ENCODE measurements around the gene RIBC1. TPM values are rescaled to one million over a fixed set of nuclear protein-coding genes. Genes with fewer than 3 reads are reported as not detected.
"Not testable (repeated sequence)": the region's sequence is repeated elsewhere in the genome, so short reads cannot be mapped to it uniquely, and the experiment has no call there.

RIBC1 gene
- total RNA-seq, 1 experiment from 2014 or later, result 0.89 TPM

- no peak overlapping the region for H3K4me2 ChIP-seq (ENCODE audit: low read depth, low read length, poor library complexity, severe bottlenecking)
- no peak overlapping the region for H2AFZ ChIP-seq (ENCODE audit: low read length)
- H3K27ac ChIP-seq (ENCODE audit: low read length), result no peak overlapping the region
- H3K4me1 ChIP-seq (ENCODE audit: low read length), result no peaks in the 10 kb centered on the region
- H4K20me1 ChIP-seq (ENCODE audit: insufficient read depth, low read depth, low read length), result no peaks in the 10 kb centered on the region
- H3K4me3 ChIP-seq (ENCODE audit: low read length), result no peak overlapping the region
- no peaks in the 10 kb centered on the region for H3K36me3 ChIP-seq (ENCODE audit: insufficient read depth, low read length)
- no peaks in the 10 kb centered on the region for H3K9me2 ChIP-seq (replicated peaks; ENCODE audit: insufficient read depth, low read length)
- H3K9ac ChIP-seq (ENCODE audit: low read length), result no peak overlapping the region
- H3K27me3 ChIP-seq (ENCODE audit: low read length), result no peaks in the 10 kb centered on the region
- H3K9me3 ChIP-seq (ENCODE audit: low read length), result no peaks in the 10 kb centered on the region
- DNase-seq, result no peak
- H3K79me2 ChIP-seq (ENCODE audit: low read length), result no peaks in the 10 kb centered on the region
These were observed 30.1 kb downstream of the RIBC1 start for GRCh38 chrX:53452812-53453211.

- Histone ChIP-seq H3K4me2 (ENCODE audit: low read depth, low read length, poor library complexity, severe bottlenecking) (no peak overlapping the region), H3K79me2 (ENCODE audit: low read length) (no peaks in the 10 kb centered on the region), H2AFZ (ENCODE audit: low read length) (no peak overlapping the region), H3K9me3 (ENCODE audit: low read length) (no peaks in the 10 kb centered on the region), H3K9me2 (replicated peaks; ENCODE audit: insufficient read depth, low read length) (no peaks in the 10 kb centered on the region), H3K36me3 (ENCODE audit: insufficient read depth, low read length) (no peaks in the 10 kb centered on the region), H4K20me1 (ENCODE audit: insufficient read depth, low read depth, low read length) (no peaks in the 10 kb centered on the region), H3K27me3 (ENCODE audit: low read length) (no peaks in the 10 kb centered on the region), H3K4me3 (ENCODE audit: low read length) (no peak overlapping the region), H3K4me1 (ENCODE audit: low read length) (no peaks in the 10 kb centered on the region), H3K9ac (ENCODE audit: low read length) (no peak overlapping the region), H3K27ac (ENCODE audit: low read length) (no peak overlapping the region)
- DNase-seq, result no peak
These were observed 33.6 kb downstream of the RIBC1 start for GRCh38 chrX:53456254-53456653.

GRCh38 chrX:53458082-53458481 lies 35.4 kb downstream of the RIBC1 start:
- Histone ChIP-seq H3K79me2 (ENCODE audit: low read length) (no peaks in the 10 kb centered on the region), H2AFZ (ENCODE audit: low read length) (no peak overlapping the region), H3K27me3 (ENCODE audit: low read length) (no peaks in the 10 kb centered on the region), H3K9me3 (ENCODE audit: low read length) (no peaks in the 10 kb centered on the region), H4K20me1 (ENCODE audit: insufficient read depth, low read depth, low read length) (no peaks in the 10 kb centered on the region), H3K4me2 (ENCODE audit: low read depth, low read length, poor library complexity, severe bottlenecking) (no peak overlapping the region), H3K9ac (ENCODE audit: low read length) (no peak overlapping the region), H3K27ac (ENCODE audit: low read length) (no peak overlapping the region), H3K9me2 (replicated peaks; ENCODE audit: insufficient read depth, low read length) (no peaks in the 10 kb centered on the region), H3K4me3 (ENCODE audit: low read length) (no peak overlapping the region), H3K4me1 (ENCODE audit: low read length) (no peaks in the 10 kb centered on the region), H3K36me3 (ENCODE audit: insufficient read depth, low read length) (no peaks in the 10 kb centered on the region)
- no peak for DNase-seq

- H3K27ac ChIP-seq (ENCODE audit: low read length); H3K4me1 ChIP-seq (ENCODE audit: low read length); H3K4me2 ChIP-seq (ENCODE audit: low read depth, low read length, poor library complexity, severe bottlenecking); H3K4me3 ChIP-seq (ENCODE audit: low read length); H4K20me1 ChIP-seq (ENCODE audit: insufficient read depth, low read depth, low read length); H3K79me2 ChIP-seq (ENCODE audit: low read length); H3K36me3 ChIP-seq (ENCODE audit: insufficient read depth, low read length); H3K27me3 ChIP-seq (ENCODE audit: low read length); H2AFZ ChIP-seq (ENCODE audit: low read length); DNase-seq; H3K9me2 ChIP-seq (replicated peaks; ENCODE audit: insufficient read depth, low read length); H3K9ac ChIP-seq (ENCODE audit: low read length); H3K9me3 ChIP-seq (ENCODE audit: low read length): not testable (repeated sequence)
These were observed 46.0 kb downstream of the RIBC1 start for GRCh38 chrX:53468659-53469058.

- no peaks in the 10 kb centered on the region for H3K9me2 ChIP-seq (replicated peaks; ENCODE audit: insufficient read depth, low read length)
- DNase-seq, result no peak
- H3K9ac ChIP-seq (ENCODE audit: low read length), result no peak overlapping the region
- no peaks in the 10 kb centered on the region for H3K36me3 ChIP-seq (ENCODE audit: insufficient read depth, low read length)
- no peaks in the 10 kb centered on the region for H3K9me3 ChIP-seq (ENCODE audit: low read length)
- H3K4me2 ChIP-seq (ENCODE audit: low read depth, low read length, poor library complexity, severe bottlenecking), result no peak overlapping the region
- H4K20me1 ChIP-seq (ENCODE audit: insufficient read depth, low read depth, low read length), result no peaks in the 10 kb centered on the region
- no peaks in the 10 kb centered on the region for H3K79me2 ChIP-seq (ENCODE audit: low read length)
- H3K4me3 ChIP-seq (ENCODE audit: low read length), result no peak overlapping the region
- H3K4me1 ChIP-seq (ENCODE audit: low read length), result peaks cover 4% of the 10 kb centered on the region
- H2AFZ ChIP-seq (ENCODE audit: low read length), result no peak overlapping the region
- no peak overlapping the region for H3K27ac ChIP-seq (ENCODE audit: low read length)
- no peaks in the 10 kb centered on the region for H3K27me3 ChIP-seq (ENCODE audit: low read length)
These were observed 48.7 kb downstream of the RIBC1 start for GRCh38 chrX:53471346-53471745.

- DNase-seq, result peak; percentile 69
- Histone ChIP-seq H3K79me2 (ENCODE audit: low read length) (no peaks in the 10 kb centered on the region), H3K36me3 (ENCODE audit: insufficient read depth, low read length) (no peaks in the 10 kb centered on the region), H4K20me1 (ENCODE audit: insufficient read depth, low read depth, low read length) (no peaks in the 10 kb centered on the region), H3K4me2 (ENCODE audit: low read depth, low read length, poor library complexity, severe bottlenecking) (no peak overlapping the region), H3K27ac (ENCODE audit: low read length) (no peak overlapping the region), H3K4me3 (ENCODE audit: low read length) (no peak overlapping the region), H3K27me3 (ENCODE audit: low read length) (no peaks in the 10 kb centered on the region), H3K9me3 (ENCODE audit: low read length) (no peaks in the 10 kb centered on the region), H2AFZ (ENCODE audit: low read length) (no peak overlapping the region), H3K4me1 (ENCODE audit: low read length) (peaks cover 4% of the 10 kb centered on the region), H3K9me2 (replicated peaks; ENCODE audit: insufficient read depth, low read length) (no peaks in the 10 kb centered on the region), H3K9ac (ENCODE audit: low read length) (no peak overlapping the region)
These were observed 52.0 kb downstream of the RIBC1 start for GRCh38 chrX:53474707-53475106.

GRCh38 chrX:53476371-53476770 lies 53.7 kb downstream of the RIBC1 start:
- H3K9me3 ChIP-seq (ENCODE audit: low read length), result no peaks in the 10 kb centered on the region
- no peaks in the 10 kb centered on the region for H3K79me2 ChIP-seq (ENCODE audit: low read length)
- no peaks in the 10 kb centered on the region for H3K36me3 ChIP-seq (ENCODE audit: insufficient read depth, low read length)
- no peak overlapping the region for H3K4me3 ChIP-seq (ENCODE audit: low read length)
- H3K4me1 ChIP-seq (ENCODE audit: low read length), result peaks cover 4% of the 10 kb centered on the region
- no peak overlapping the region for H3K9ac ChIP-seq (ENCODE audit: low read length)
- H4K20me1 ChIP-seq (ENCODE audit: insufficient read depth, low read depth, low read length), result no peaks in the 10 kb centered on the region
- H3K27me3 ChIP-seq (ENCODE audit: low read length), result no peaks in the 10 kb centered on the region
- no peak overlapping the region for H2AFZ ChIP-seq (ENCODE audit: low read length)
- no peak overlapping the region for H3K4me2 ChIP-seq (ENCODE audit: low read depth, low read length, poor library complexity, severe bottlenecking)
- H3K27ac ChIP-seq (ENCODE audit: low read length), result no peak overlapping the region
- no peaks in the 10 kb centered on the region for H3K9me2 ChIP-seq (replicated peaks; ENCODE audit: insufficient read depth, low read length)
- no peak for DNase-seq

- DNase-seq, result peak; percentile 62
- Histone ChIP-seq H3K79me2 (ENCODE audit: low read length) (no peaks in the 10 kb centered on the region), H3K9me2 (replicated peaks; ENCODE audit: insufficient read depth, low read length) (no peaks in the 10 kb centered on the region), H3K9me3 (ENCODE audit: low read length) (no peaks in the 10 kb centered on the region), H3K9ac (ENCODE audit: low read length) (no peak overlapping the region), H3K4me1 (ENCODE audit: low read length) (peaks cover 4% of the 10 kb centered on the region), H3K36me3 (ENCODE audit: insufficient read depth, low read length) (no peaks in the 10 kb centered on the region), H3K4me3 (ENCODE audit: low read length) (no peak overlapping the region), H4K20me1 (ENCODE audit: insufficient read depth, low read depth, low read length) (no peaks in the 10 kb centered on the region), H3K27me3 (ENCODE audit: low read length) (no peaks in the 10 kb centered on the region), H2AFZ (ENCODE audit: low read length) (no peak overlapping the region), H3K27ac (ENCODE audit: low read length) (no peak overlapping the region), H3K4me2 (ENCODE audit: low read depth, low read length, poor library complexity, severe bottlenecking) (no peak overlapping the region)
These were observed 56.6 kb downstream of the RIBC1 start for GRCh38 chrX:53479301-53479700.
